Sigmoid colon (tissue), 7 donors: ENCODE results near the gene SLC35E4. TPM values are rescaled to one million over a fixed set of nuclear protein-coding genes. Genes with fewer than 3 reads are reported as not detected.
A peak's percentile ranks its signal among the peaks of the same experiment; 100 is the strongest.
"Not testable (repeated sequence)": the region's sequence is repeated elsewhere in the genome, so short reads cannot be mapped to it uniquely, and the experiment has no call there.

Experiments used
- DNase-seq: peaks from one replicate; pipeline ENCODE4 v3.0.0-alpha.2; 2019
- H3K27ac ChIP-seq, 4 donors: fragments of 200-600 bp; sonication (generic); one replicate each; pipeline ENCODE4 v1.5.1; 2016 to 2019; ENCODE audit warnings: mild to moderate bottlenecking in 1 of 4
- H3K27me3 ChIP-seq, 3 donors: fragments of 200-600 bp; sonication (generic); one replicate each; pipeline ENCODE4 v1.5.1; 2019; ENCODE audit warnings: mild to moderate bottlenecking in 1 of 3
- H3K36me3 ChIP-seq, 4 donors: fragments of 200-600 bp; sonication (generic); one replicate each; pipeline ENCODE4 v1.5.1; 2016 to 2019
- H3K4me1 ChIP-seq, 4 donors: fragments of 200-600 bp; sonication (generic); one replicate each; pipeline ENCODE4 v1.5.1; 2017 to 2019
- H3K4me3 ChIP-seq, 4 donors: fragments of 200-600 bp; sonication (generic); one replicate each; pipeline ENCODE4 v1.5.1; 2017 to 2019; ENCODE audit warnings: mild to moderate bottlenecking in 2 of 4, moderate library complexity in 1 of 4
- H3K9me3 ChIP-seq, 4 donors: fragments of 200-600 bp in 3 of 4; sonication (generic) in 3 of 4; one replicate each; pipeline versions ENCODE4 v1.5.1 to v1.6.1; 2013 to 2019
- EP300 ChIP-seq, 4 donors: sonication (generic); formaldehyde crosslinking; IDR thresholded peaks; one replicate each; pipeline ENCODE4 v1.6.1; 2017; ENCODE audit warnings: antibody characterized with exemption in 4 of 4
- POLR2A ChIP-seq, 2 donors: fragments of 450-650 bp; IDR thresholded peaks; one replicate each; pipeline ENCODE4 v1.6.1; 2016; ENCODE audit warnings: antibody characterized with exemption in 2 of 2, mild to moderate bottlenecking in 2 of 2, moderate library complexity in 2 of 2
- POLR2AphosphoS5 ChIP-seq, 4 donors: sonication (generic); formaldehyde crosslinking; IDR thresholded peaks; one replicate each; pipeline ENCODE4 v1.6.1; 2017; ENCODE audit warnings: antibody characterized with exemption in 4 of 4
- WGBS, 2 donors: extraction: QIAGEN DNeasy Blood & Tissue Kit; methylation state at CpG; one replicate each; pipeline ENCODE4 v1.1.7; 2013; 5-methylcytosine and 5-hydroxymethylcytosine counted together
- intact Hi-C: fragments of 100-400 bp; cut with DNase I; formaldehyde crosslinking; loops from one replicate; pipeline ENCODE4 v1.15.1; 2023
- polyA plus RNA-seq, 3 donors: library from polyadenylated mRNA; stranded (reverse); fragments of 200-250 nt; gene quantifications; one replicate each; pipeline ENCODE4 v1.2.3, GENCODE V29; 2013
- total RNA-seq, 4 donors: library from RNA; depleted of rRNA; stranded (reverse); fragments of >200 nt; gene quantifications; one replicate each; pipeline ENCODE4 v1.1.0, GENCODE V29; 2016
- TF ChIP-seq, protein P1 (sequence below), 4 experiments: fragments of 450-650 bp in 3 of 4; fragments of 200-600 bp in 1 of 4; IDR thresholded peaks; one replicate each; pipeline ENCODE4 v1.5.1; 2016 to 2019; ENCODE audit warnings: antibody characterized with exemption in 4 of 4, mild to moderate bottlenecking in 3 of 4, moderate library complexity in 2 of 4
- donor health status: healthy with polysubstance abuse.
- donor health status: Bipolar disorder and iron deficiency.
- donor health status: healthy.

Gene SLC35E4
- total and polyA plus RNA-seq, 7 donors = 1.2 to 7.7 (median 5.0) TPM

- Histone ChIP-seq H3K4me3 (no peak overlapping the region), H3K27ac (no peak overlapping the region), H3K9me3 (no peaks in the 10 kb centered on the region), H3K27me3 (no peaks in the 10 kb centered on the region), H3K4me1 (no peaks in the 10 kb centered on the region), H3K36me3 (peaks cover 3 to 84% (median 16%) of the 10 kb centered on the region in 4 donors)
- DNase-seq = no peak
- intact Hi-C loops = no loop called here
- TF ChIP-seq, protein P1, sequence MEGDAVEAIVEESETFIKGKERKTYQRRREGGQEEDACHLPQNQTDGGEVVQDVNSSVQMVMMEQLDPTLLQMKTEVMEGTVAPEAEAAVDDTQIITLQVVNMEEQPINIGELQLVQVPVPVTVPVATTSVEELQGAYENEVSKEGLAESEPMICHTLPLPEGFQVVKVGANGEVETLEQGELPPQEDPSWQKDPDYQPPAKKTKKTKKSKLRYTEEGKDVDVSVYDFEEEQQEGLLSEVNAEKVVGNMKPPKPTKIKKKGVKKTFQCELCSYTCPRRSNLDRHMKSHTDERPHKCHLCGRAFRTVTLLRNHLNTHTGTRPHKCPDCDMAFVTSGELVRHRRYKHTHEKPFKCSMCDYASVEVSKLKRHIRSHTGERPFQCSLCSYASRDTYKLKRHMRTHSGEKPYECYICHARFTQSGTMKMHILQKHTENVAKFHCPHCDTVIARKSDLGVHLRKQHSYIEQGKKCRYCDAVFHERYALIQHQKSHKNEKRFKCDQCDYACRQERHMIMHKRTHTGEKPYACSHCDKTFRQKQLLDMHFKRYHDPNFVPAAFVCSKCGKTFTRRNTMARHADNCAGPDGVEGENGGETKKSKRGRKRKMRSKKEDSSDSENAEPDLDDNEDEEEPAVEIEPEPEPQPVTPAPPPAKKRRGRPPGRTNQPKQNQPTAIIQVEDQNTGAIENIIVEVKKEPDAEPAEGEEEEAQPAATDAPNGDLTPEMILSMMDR (IDR thresholded peaks at IDR 0.05) = no peak
- peak in 2 of 4 donors; percentile 10 to 15 for TF ChIP-seq POLR2AphosphoS5 (IDR thresholded peaks at IDR 0.05)
- no peak for TF ChIP-seq EP300 (IDR thresholded peaks at IDR 0.05)
- no peak for TF ChIP-seq POLR2A (IDR thresholded peaks at IDR 0.05)
- WGBS, 2 donors = 85 to 89% methylated on average over 7 of the region's 7 CpGs
Observed at GRCh38 chr22:30615543-30615954, 20.0 kb upstream of the SLC35E4 start.

DNA sequence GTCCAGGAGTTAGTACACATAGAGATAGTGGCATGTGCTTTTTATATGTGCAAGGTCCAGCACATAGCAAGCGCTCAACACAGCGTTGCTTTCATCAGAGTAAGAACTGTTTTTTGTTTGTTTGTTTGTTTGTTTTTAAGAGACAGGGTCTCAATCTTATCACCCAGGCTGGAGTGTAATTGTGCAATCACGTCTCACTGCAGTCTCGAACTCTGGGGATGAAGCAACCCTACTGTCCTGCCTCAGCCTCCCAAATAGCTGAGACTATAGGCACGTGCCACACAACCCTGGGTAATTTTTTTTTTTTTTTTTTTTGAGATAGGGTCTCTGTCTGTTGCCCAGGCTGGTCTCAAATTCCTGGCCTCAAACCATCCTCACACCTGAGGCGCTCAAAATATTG, 17.8 kb upstream of the SLC35E4 start:
- Histone ChIP-seq H3K36me3 (peaks cover 5 to 83% (median 14%) of the 10 kb centered on the region in 4 donors), H3K9me3 (no peaks in the 10 kb centered on the region), H3K27ac (no peak overlapping the region), H3K4me1 (no peaks in the 10 kb centered on the region), H3K4me3 (no peak overlapping the region), H3K27me3 (no peaks in the 10 kb centered on the region)
- 87 to 92% methylated on average over 6 of the region's 6 CpGs for WGBS, 2 donors
- TF ChIP-seq EP300 (IDR thresholded peaks at IDR 0.05) (no peak), POLR2A (IDR thresholded peaks at IDR 0.05) (no peak), POLR2AphosphoS5 (IDR thresholded peaks at IDR 0.05) (no peak)
- TF ChIP-seq, protein P1 (IDR thresholded peaks at IDR 0.05) = no peak
- intact Hi-C loops = no loop called here
- DNase-seq = no peak

DNA sequence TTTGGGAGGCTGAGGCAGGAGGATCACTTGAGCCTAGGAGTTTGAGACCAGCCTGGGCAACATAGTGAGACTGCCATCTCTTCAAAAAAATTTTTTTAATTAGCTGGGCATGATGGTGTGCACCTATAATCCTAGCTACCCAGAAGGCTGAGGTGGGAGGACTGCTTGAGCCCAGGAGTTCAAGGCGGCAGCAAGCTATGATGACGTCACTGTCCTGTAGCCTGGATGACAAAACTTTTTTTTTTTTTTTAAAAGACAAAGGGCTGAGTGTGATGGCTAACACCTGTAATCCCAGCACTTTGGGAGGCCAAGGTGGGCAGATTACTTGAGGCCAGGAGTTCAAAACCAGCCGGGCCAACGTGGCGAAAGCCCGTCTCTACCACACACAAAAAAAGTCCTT, 15.7 kb upstream of the SLC35E4 start:
- intact Hi-C loops = not testable (repeated sequence)

GRCh38 chr22:30626413-30626812, 9.2 kb upstream of the SLC35E4 start:
- WGBS, 2 donors = 80 to 94% methylated on average over 5 of the region's 5 CpGs
- DNase-seq = no peak
- Histone ChIP-seq H3K9me3 (no peaks in the 10 kb centered on the region), H3K4me1 (no peaks in the 10 kb centered on the region), H3K4me3 (no peak overlapping the region), H3K27me3 (no peaks in the 10 kb centered on the region), H3K36me3 (peaks cover 0 to 15% (median 1%) of the 10 kb centered on the region in 4 donors), H3K27ac (no peak overlapping the region)
- TF ChIP-seq POLR2AphosphoS5 (IDR thresholded peaks at IDR 0.05) (no peak), EP300 (IDR thresholded peaks at IDR 0.05) (no peak), POLR2A (IDR thresholded peaks at IDR 0.05) (no peak)
- TF ChIP-seq, protein P1 (IDR thresholded peaks at IDR 0.05) = no peak
- intact Hi-C loops = no loop called here

More for the DNA sequence above, 15.7 kb upstream of the SLC35E4 start:
- H3K4me3 ChIP-seq, DNase-seq, H3K4me1 ChIP-seq, H3K9me3 ChIP-seq, H3K27me3 ChIP-seq, H3K27ac ChIP-seq: not testable (repeated sequence)
- peaks cover 5 to 69% (median 9%) of the 10 kb centered on the region in 4 donors for H3K36me3 ChIP-seq
- 89 to 95% methylated on average over 6 of the region's 6 CpGs for WGBS, 2 donors

GRCh38 chr22:30627471-30627870, 8.1 kb upstream of the SLC35E4 start:
- intact Hi-C loops = no loop called here

More at GRCh38 chr22:30627471-30627870, 8.1 kb upstream of the SLC35E4 start:
- Histone ChIP-seq H3K36me3 (peaks cover 0 to 9% (median under 1%) of the 10 kb centered on the region in 4 donors), H3K27me3 (no peaks in the 10 kb centered on the region), H3K4me1 (no peaks in the 10 kb centered on the region), H3K27ac (no peak overlapping the region), H3K9me3 (no peaks in the 10 kb centered on the region), H3K4me3 (no peak overlapping the region)
- 87 to 97% methylated on average over 5 of the region's 5 CpGs for WGBS, 2 donors
- DNase-seq = no peak
- TF ChIP-seq, protein P1 (IDR thresholded peaks at IDR 0.05) = no peak
- no peak for TF ChIP-seq POLR2A (IDR thresholded peaks at IDR 0.05)
- TF ChIP-seq EP300 (IDR thresholded peaks at IDR 0.05) = no peak
- TF ChIP-seq POLR2AphosphoS5 (IDR thresholded peaks at IDR 0.05) = no peak
